GM21526 (cell line): ENCODE data around the gene OSTF1.

Source experiments
- ATAC-seq: cut with Tn5 transposase; IDR thresholded peaks from one replicate; pipeline ENCODE4 v1.9.1; 2021; ENCODE audit warnings: moderate library complexity; ENCODE audit not compliant: unreplicated experiment, low FRiP score

OSTF1 gene

DNA sequence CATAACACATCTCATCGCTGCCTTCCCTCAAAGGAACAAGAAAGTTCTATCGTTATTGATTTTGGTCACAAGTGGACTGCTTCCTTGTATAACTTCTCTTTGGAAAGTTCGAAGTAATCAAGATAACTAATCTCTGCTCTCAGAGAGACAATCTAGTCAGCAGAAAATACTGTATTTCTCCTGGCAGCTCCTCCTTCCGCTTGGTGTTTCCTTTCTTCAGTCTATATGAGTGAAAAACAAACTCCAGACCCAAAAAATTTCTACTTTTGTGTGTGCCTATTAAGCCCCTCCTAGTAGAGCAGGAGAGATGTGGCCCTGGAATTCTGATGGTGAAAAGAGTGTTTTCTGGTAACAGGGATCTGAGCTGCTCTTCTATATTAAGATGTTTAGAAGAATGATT lies 24.5 kb downstream of the OSTF1 start:
- ATAC-seq: no peak

- no peak for ATAC-seq
These were observed 28.0 kb downstream of the OSTF1 start for GRCh38 chr9:75116306-75116705.

- ATAC-seq: no peak
These were observed 29.2 kb downstream of the OSTF1 start for GRCh38 chr9:75117564-75117963.

DNA sequence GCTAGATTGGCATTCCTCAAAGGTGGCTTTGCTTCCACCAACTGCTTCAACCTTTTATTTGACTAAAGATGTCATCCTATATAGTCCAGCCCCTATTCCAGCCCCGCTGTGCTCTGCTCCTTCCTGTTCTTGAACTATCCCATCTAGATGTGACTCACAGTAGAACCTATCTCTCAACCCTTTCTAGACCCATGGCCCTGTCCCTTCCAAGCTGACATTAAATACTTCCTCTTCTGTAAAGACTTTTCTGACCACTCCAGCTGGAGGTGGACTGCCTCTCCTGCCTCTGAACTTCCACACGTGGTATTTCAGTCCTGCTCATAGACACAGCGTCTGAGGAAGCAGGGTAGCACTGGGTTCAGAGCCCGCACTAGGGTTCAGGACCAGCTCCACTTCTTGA lies 32.4 kb downstream of the OSTF1 start:
- ATAC-seq: no peak

DNA sequence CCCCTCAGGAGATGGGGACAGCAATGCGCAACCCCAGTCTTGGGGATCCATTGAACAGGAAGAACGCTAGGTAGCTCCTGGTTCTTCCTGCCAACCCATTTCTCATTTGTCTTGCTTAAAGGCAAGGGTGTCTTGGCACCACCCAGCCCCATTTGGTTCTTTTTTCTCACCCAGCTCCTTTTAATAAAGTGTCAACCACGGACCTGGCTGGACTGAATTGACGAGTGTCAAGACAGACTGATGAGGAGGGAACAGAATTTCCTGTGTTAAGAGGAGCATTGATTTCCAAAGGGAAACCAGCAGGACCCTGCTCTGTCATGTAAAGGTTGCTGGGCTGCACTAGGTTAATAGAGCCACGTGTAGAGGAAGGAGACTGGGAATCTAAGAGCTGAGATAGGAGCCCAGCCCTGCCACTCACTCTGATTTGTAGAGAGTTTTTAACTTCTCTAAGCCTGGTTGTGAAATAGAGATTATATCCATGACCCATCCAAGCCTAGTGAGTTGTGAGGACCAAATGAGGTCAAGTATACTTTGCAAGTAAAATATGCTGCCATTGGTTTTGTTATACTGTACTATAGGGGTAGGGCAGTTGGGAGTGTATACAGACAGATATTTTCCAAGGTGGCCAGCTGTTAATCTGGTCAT lies 33.7 kb downstream of the OSTF1 start:
- ATAC-seq: no peak

- no peak for ATAC-seq
These were observed 35.4 kb downstream of the OSTF1 start for GRCh38 chr9:75123696-75124095.

DNA sequence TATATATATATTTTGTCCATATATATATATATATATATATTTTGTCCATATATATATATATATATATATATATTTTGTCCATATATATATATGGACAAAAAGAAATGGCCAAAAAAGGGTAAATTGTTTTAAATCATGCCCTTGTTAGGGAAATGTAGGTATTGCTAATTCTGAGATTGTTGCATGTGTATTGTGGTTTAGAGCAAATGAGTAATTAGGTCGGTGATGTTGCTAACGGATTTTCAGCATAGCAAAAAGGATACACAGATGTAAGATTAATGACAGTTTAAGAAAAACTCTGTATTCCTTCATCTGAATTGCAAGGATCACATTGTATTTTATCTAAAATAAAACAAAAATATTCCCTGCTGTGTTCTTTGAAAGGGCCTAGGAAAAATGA lies 40.2 kb downstream of the OSTF1 start:
- no peak for ATAC-seq

DNA sequence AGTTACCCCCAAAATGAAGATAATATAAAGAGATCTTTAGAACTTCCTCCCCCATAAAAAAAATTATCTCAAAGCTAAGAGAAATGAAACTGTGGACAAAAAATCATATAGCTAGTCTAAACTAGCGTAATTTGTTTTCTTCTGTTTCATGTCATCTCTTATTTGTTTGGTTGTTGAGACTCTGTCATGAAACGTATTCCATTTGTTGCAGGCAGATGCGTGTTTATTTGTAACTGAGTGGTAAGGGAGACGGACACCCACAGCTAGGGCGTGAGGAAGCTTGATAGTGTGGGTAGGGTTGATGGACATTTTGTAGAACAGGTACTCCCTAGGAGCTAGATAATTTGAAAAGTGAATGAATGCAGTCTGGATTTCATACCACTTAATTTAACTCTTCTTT lies 41.9 kb downstream of the OSTF1 start:
- no peak for ATAC-seq

DNA sequence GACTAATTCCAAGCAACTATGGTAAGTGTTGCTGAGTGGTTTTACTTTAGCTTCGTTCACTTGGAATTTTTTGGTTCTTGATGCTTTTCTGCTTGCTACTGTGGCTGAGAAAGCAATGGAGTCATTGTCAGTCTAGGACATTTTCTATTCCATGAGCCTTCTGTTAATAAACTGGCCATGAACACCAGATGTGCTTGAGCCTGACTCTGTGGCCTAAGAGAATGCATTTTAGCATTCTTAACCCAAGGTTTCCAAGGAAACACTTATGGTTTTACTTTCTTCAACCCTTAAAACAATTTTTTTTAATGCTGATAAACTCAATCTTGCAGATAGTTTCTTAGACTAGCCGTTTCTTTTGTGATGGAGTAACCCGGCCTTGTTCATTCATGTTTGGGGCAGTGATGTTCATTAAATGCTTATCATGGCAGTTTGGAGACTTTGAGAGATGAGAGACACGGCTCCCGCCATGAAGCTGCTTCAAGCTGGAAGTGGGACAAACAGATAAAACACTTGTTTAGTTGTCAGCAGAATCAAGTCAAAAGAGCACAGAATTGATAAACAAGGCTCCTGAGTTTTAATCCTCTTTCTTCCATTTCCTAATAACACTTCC lies 42.4 kb downstream of the OSTF1 start:
- no peak for ATAC-seq

GRCh38 chr9:75131700-75132099 lies 43.4 kb downstream of the OSTF1 start:
- no peak for ATAC-seq

GRCh38 chr9:75132244-75132643 lies 43.9 kb downstream of the OSTF1 start:
- ATAC-seq: no peak

- ATAC-seq: no peak
These were observed 45.1 kb downstream of the OSTF1 start for GRCh38 chr9:75133396-75133795.

- no peak for ATAC-seq
These were observed 46.2 kb downstream of the OSTF1 start for GRCh38 chr9:75134495-75134894.

- ATAC-seq: no peak
These were observed 50.1 kb downstream of the OSTF1 start for GRCh38 chr9:75138260-75139040.

DNA sequence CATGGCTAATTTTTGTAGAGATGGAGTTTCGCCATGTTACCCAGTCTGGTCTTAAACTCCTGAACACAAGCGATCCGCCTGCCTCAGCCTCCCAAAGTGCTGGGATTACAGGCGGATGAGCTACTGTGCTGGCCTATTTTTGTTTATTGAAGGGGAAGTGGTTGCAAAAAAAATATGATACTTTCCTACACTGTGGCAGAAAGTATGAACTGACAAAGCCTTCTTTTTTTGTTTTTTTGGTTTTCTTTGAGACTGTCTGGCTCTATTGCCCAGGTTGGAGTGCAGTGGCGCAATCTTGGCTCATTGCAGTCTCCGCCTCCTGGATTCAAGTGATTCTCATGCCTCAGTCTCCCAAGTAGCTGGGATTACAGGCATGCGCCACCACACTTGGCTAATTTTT lies 50.9 kb downstream of the OSTF1 start:
- no peak for ATAC-seq

GRCh38 chr9:75140261-75140660 lies 51.9 kb downstream of the OSTF1 start:
- no peak for ATAC-seq

GRCh38 chr9:75142202-75142601 lies 53.9 kb downstream of the OSTF1 start:
- no peak for ATAC-seq

GRCh38 chr9:75146229-75146628 lies 57.9 kb downstream of the OSTF1 start:
- no peak for ATAC-seq

DNA sequence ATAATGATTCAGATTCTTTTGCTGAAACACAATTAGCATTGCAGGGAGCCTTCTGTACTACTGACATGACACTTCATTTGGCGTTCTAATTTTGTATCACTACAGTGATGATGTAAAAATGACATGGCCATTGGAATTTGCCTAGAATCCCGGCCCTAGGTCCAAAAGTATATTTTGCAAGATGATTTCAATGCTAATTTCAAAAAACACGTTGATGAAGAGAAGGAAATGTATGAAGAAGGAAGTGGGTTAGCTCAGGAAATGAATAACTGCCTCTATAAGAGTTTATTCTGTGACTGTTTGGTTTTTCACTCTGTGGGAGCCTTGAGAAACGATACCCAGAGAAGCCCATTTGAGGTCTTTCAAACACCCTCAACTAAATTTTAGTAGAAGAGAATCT lies 59.3 kb downstream of the OSTF1 start:
- no peak for ATAC-seq

- no peak for ATAC-seq
These were observed 60.2 kb downstream of the OSTF1 start for GRCh38 chr9:75148561-75148960.

DNA sequence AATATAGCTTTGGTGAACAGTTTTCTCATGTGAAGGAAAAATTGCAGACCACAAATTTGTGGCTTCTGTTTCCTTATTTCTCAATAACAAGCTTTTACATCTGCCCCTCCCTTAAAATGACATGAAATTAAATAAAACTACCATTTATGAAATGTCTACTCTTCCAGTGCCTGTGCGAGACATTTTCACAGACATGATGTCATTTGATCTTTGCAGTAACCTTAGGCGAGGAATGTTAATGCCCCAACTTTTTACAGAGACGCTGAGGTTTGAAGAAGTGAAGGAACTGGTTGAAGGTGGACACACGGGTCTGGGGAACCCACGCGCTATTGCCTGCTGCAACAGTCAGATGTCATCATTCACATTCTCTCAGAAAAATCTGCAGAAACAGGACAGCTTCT lies 61.5 kb downstream of the OSTF1 start:
- no peak for ATAC-seq

DNA sequence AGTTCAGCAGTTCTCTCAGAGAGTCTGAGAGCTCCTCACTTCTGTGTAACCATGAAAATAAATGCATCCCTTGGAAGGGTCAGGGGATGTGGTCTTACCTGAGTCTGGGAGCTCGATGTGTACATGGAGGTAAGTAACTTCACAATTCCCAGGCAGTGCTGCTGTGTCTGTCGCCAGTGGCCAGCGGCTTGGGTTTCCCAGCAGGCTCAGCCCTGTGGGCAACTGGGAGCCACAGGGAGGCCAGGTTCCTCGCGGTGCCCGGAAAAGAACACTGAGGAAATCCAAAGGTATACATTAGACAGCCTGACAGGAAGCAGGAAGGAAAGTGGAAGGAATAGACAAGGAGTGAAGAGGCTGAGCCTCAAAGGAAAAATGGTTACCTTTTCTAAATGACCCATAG lies 62.2 kb downstream of the OSTF1 start:
- no peak for ATAC-seq
